C4-2B (cell line): Measurements from ENCODE around the gene MAD2L1.

ENCODE experiments used
- CTCF ChIP-seq: fragments of 450-650 bp; conservative IDR thresholded peaks from 2 replicates; pipeline ENCODE4 v1.5.1; 2017; ENCODE audit warnings: mild to moderate bottlenecking
- ZFX ChIP-seq: fragments of 450-650 bp; IDR thresholded peaks from 2 replicates; pipeline ENCODE4 v1.6.1; 2017

GRCh38 chr4:120083152-120083551 lies 16.5 kb upstream of the MAD2L1 start:
- TF ChIP-seq CTCF (no peak), ZFX (no peak)
